Activated B cell treated with CpG ODN at 0.5 μM for 24 hours (primary cell): Measurements from ENCODE around the gene CEP104. TPM values are rescaled to one million over a fixed set of nuclear protein-coding genes. Genes with fewer than 3 reads are reported as not detected.
A peak's percentile ranks its signal among the peaks of the same experiment; 100 is the strongest.

ENCODE experiments used
- ATAC-seq: fragments of 200-7000 bp; cut with Tn5 transposase; one replicate; pipeline ENCODE4 v1.10.0; 2021; ENCODE audit warnings: low read depth, mild to moderate bottlenecking, moderate library complexity
- CTCF ChIA-PET: fragments of 350-600 bp; sonication (Branson Sonifier 250); formaldehyde crosslinking; loops from one replicate; lab custom pipeline; 2021; ENCODE audit warnings: antibody characterized with exemption; lab: Charles Lee
- POLR2A ChIA-PET: fragments of 350-600 bp; sonication (Branson Sonifier 250); formaldehyde crosslinking; loops from one replicate; lab custom pipeline; 2021; ENCODE audit warnings: antibody characterized with exemption; lab: Charles Lee
- DNase-seq: peaks from one replicate; pipeline ENCODE4 v3.0.0; 2022
- H3K27ac Mint-ChIP-seq: one replicate; pipeline ENCODE4 v1.8.0; 2020; ENCODE audit warnings: mixed read lengths
- H3K27me3 Mint-ChIP-seq: one replicate; pipeline ENCODE4 v1.8.0; 2021; ENCODE audit warnings: mixed read lengths
- H3K36me3 Mint-ChIP-seq: one replicate; pipeline ENCODE4 v1.8.0; 2021; ENCODE audit warnings: low read depth, mixed read lengths
- H3K4me1 Mint-ChIP-seq: one replicate; pipeline ENCODE4 v1.8.0; 2021; ENCODE audit warnings: mixed read lengths
- H3K4me3 Mint-ChIP-seq: one replicate; pipeline ENCODE4 v1.8.0; 2020; ENCODE audit warnings: mild to moderate bottlenecking, mixed read lengths
- H3K9me3 Mint-ChIP-seq: one replicate; pipeline ENCODE4 v1.8.0; 2020; ENCODE audit warnings: mixed read lengths
- CTCF ChIP-seq: fragments of 200-600 bp; IDR thresholded peaks from one replicate; pipeline ENCODE4 v1.8.0; 2022; ENCODE audit warnings: antibody characterized with exemption, mild to moderate bottlenecking
- intact Hi-C: fragments of 100-400 bp; cut with micrococcal nuclease; formaldehyde crosslinking; loops from one replicate; pipeline ENCODE4 v1.15.1; 2024
- total RNA-seq: library from RNA; stranded (reverse); gene quantifications from 2 replicates; pipeline ENCODE4 v1.2.3, GENCODE V29; 2022

The CEP104 gene
- total RNA-seq, 1 donor from 2014 or later: 45.1 TPM

GRCh38 chr1:3775490-3776230 lies 81.4 kb downstream of the CEP104 start:
- Mint-ChIP-seq H3K4me1 (peaks cover 18% of the 10 kb centered on the region), H3K4me3 (peak overlapping the region; percentile 15), H3K27me3 (no peaks in the 10 kb centered on the region), H3K9me3 (no peaks in the 10 kb centered on the region), H3K27ac (no peak overlapping the region), H3K36me3 (peaks cover 17% of the 10 kb centered on the region)
- intact Hi-C loops: no loop called here
- POLR2A ChIA-PET: no interaction called here
- CTCF ChIA-PET: interaction anchor here (0.7 to 1.6 kb wide), 3 partner anchors 9 to 26 kb away, joined by 3 to 7 read pairs (median 7); partner anchors contain the start of gene LRRC47
- DNase-seq (no peak), ATAC-seq (peak; percentile 10)
- no peak for TF ChIP-seq CTCF

- POLR2A ChIA-PET: interaction anchor here (1.6 kb wide), 1 partner anchor 21 kb away, joined by 7 read pairs; the partner anchor contains the start of gene LRRC47
- H3K4me3 Mint-ChIP-seq: no peak overlapping the region
- DNase-seq: no peak
- H3K9me3 Mint-ChIP-seq: no peaks in the 10 kb centered on the region
- no peak for TF ChIP-seq CTCF
- no peak for ATAC-seq
- no peak overlapping the region for H3K27ac Mint-ChIP-seq
- H3K27me3 Mint-ChIP-seq: no peaks in the 10 kb centered on the region
- CTCF ChIA-PET: interaction anchor here (1.6 kb wide), 1 partner anchor 21 kb away, joined by 7 read pairs; the partner anchor contains the start of gene LRRC47
- intact Hi-C loops: no loop called here
- peaks cover 10% of the 10 kb centered on the region for H3K36me3 Mint-ChIP-seq
- H3K4me1 Mint-ChIP-seq: peaks cover 18% of the 10 kb centered on the region
Observed at GRCh38 chr1:3774946-3775489, 82.0 kb downstream of the CEP104 start.

- peaks cover 18% of the 10 kb centered on the region for H3K4me1 Mint-ChIP-seq
- DNase-seq (no peak), ATAC-seq (no peak)
- ChIA-PET CTCF (no interaction called here), POLR2A (interaction anchor here (0.7 to 1.6 kb wide), 2 partner anchors 22 to 28 kb away, joined by 3 to 7 read pairs; partner anchors contain the start of gene LRRC47)
- no peak for TF ChIP-seq CTCF
- intact Hi-C loops: no loop called here
- H3K27ac Mint-ChIP-seq: no peak overlapping the region
- H3K36me3 Mint-ChIP-seq: peaks cover 4% of the 10 kb centered on the region
- no peak overlapping the region for H3K4me3 Mint-ChIP-seq
- no peaks in the 10 kb centered on the region for H3K9me3 Mint-ChIP-seq
- H3K27me3 Mint-ChIP-seq: no peaks in the 10 kb centered on the region
Observed at GRCh38 chr1:3774276-3774945, 82.6 kb downstream of the CEP104 start.

- no peak for DNase-seq
- H3K4me3 Mint-ChIP-seq: no peak overlapping the region
- H3K4me1 Mint-ChIP-seq: peaks cover 18% of the 10 kb centered on the region
- H3K9me3 Mint-ChIP-seq: no peaks in the 10 kb centered on the region
- CTCF ChIA-PET: interaction anchor here (0.7 kb wide), 1 partner anchor 123 kb away, joined by 3 read pairs; no protein-coding TSS in a partner anchor
- H3K36me3 Mint-ChIP-seq: no peaks in the 10 kb centered on the region
- no peaks in the 10 kb centered on the region for H3K27me3 Mint-ChIP-seq
- no peak for ATAC-seq
- H3K27ac Mint-ChIP-seq: no peak overlapping the region
- POLR2A ChIA-PET: interaction anchor here (0.7 to 1.6 kb wide), 2 partner anchors 22 to 27 kb away, joined by 3 to 7 read pairs; partner anchors contain the start of gene LRRC47
- no peak for TF ChIP-seq CTCF
- intact Hi-C loops: no loop called here
Observed at GRCh38 chr1:3773572-3774275, 83.3 kb downstream of the CEP104 start.
